H9 (cell line): ENCODE data around the gene RNF175. TPM values are rescaled to one million over a fixed set of nuclear protein-coding genes. Genes with fewer than 3 reads are reported as not detected.

ENCODE experiments used
- DNase-seq: peaks from one replicate; pipeline ENCODE4 v3.0.0-alpha.2; 2017
- H2AFZ ChIP-seq: one replicate; pipeline ENCODE4 v1.6.1; 2013; ENCODE audit warnings: mild to moderate bottlenecking, low read length, control low read depth, moderate library complexity
- H2AK5ac ChIP-seq: 2 replicates; pipeline ENCODE4 v1.6.1; 2013; ENCODE audit warnings: low read length, control low read depth, mixed read lengths; ENCODE audit not compliant: insufficient read length
- H2BK120ac ChIP-seq: one replicate; pipeline ENCODE4 v1.6.1; 2013; ENCODE audit warnings: low read depth, mild to moderate bottlenecking, low read length, control low read depth, inconsistent platforms; ENCODE audit not compliant: poor library complexity, severe bottlenecking
- H2BK12ac ChIP-seq: 2 replicates; pipeline ENCODE4 v1.6.1; 2013; ENCODE audit warnings: low read length, control low read depth, mixed read lengths, low read depth; ENCODE audit not compliant: insufficient read length
- H2BK15ac ChIP-seq: 2 replicates; pipeline ENCODE4 v1.6.1; 2013; ENCODE audit warnings: low read depth, low read length, control low read depth
- H2BK20ac ChIP-seq: one replicate; pipeline ENCODE4 v1.6.1; 2013; ENCODE audit warnings: low read depth, mild to moderate bottlenecking, low read length, control low read depth, inconsistent platforms; ENCODE audit not compliant: poor library complexity, severe bottlenecking
- H2BK5ac ChIP-seq: 2 replicates; pipeline ENCODE4 v1.6.1; 2013; ENCODE audit warnings: low read length, control low read depth, mixed read lengths; ENCODE audit not compliant: insufficient read length
- H3K14ac ChIP-seq: 2 replicates; pipeline ENCODE4 v1.6.1; 2013; ENCODE audit warnings: low read length, control low read depth; ENCODE audit not compliant: insufficient read depth
- H3K18ac ChIP-seq: 2 replicates; pipeline ENCODE4 v1.6.1; 2013; ENCODE audit warnings: low read depth, mild to moderate bottlenecking, mixed read lengths, low read length, control low read depth; ENCODE audit not compliant: insufficient read length
- H3K23ac ChIP-seq: 2 replicates; pipeline ENCODE4 v1.6.1; 2013; ENCODE audit warnings: low read length, control low read depth, mixed read lengths, low read depth; ENCODE audit not compliant: insufficient read length
- H3K23me2 ChIP-seq: 2 replicates; pipeline ENCODE4 v1.6.1; 2013; ENCODE audit warnings: low read depth, mild to moderate bottlenecking, mixed read lengths, low read length, control low read depth; ENCODE audit not compliant: insufficient read length, poor library complexity, severe bottlenecking
- H3K27ac ChIP-seq: 2 replicates; pipeline ENCODE4 v1.5.1; 2013; ENCODE audit warnings: low read length, control low read depth, mixed read lengths, low read depth; ENCODE audit not compliant: insufficient read length
- H3K27me3 ChIP-seq: 2 replicates; pipeline ENCODE4 v1.6.1; 2013; ENCODE audit warnings: low read length, control low read depth, inconsistent platforms; ENCODE audit not compliant: insufficient read depth
- H3K4ac ChIP-seq: 2 replicates; pipeline ENCODE4 v1.6.1; 2013; ENCODE audit warnings: low read depth, mild to moderate bottlenecking, control low read depth, inconsistent platforms, low read length, moderate library complexity
- H3K4me1 ChIP-seq: 2 replicates; pipeline ENCODE4 v1.6.1; 2013; ENCODE audit warnings: low read length, control low read depth, inconsistent platforms; ENCODE audit not compliant: insufficient read depth
- H3K4me2 ChIP-seq: 2 replicates; pipeline ENCODE4 v1.6.1; 2013; ENCODE audit warnings: low read length, control low read depth, mixed read lengths; ENCODE audit not compliant: insufficient read length, insufficient read depth
- H3K56ac ChIP-seq: 2 replicates; pipeline ENCODE4 v1.6.1; 2013; ENCODE audit warnings: low read depth, mild to moderate bottlenecking, mixed read lengths, low read length, control low read depth; ENCODE audit not compliant: insufficient read length
- H3K79me1 ChIP-seq: 2 replicates; pipeline ENCODE4 v1.6.1; 2013; ENCODE audit warnings: low read depth, mild to moderate bottlenecking, moderate library complexity, low read length, control low read depth, inconsistent platforms; ENCODE audit not compliant: insufficient read depth, poor library complexity, severe bottlenecking
- H3K79me2 ChIP-seq: 2 replicates; pipeline ENCODE4 v1.6.1; 2013; ENCODE audit warnings: low read length, control low read depth, inconsistent platforms; ENCODE audit not compliant: insufficient read depth
- H3K9ac ChIP-seq: 2 replicates; pipeline ENCODE4 v1.6.1; 2013; ENCODE audit warnings: low read length, control low read depth, mixed read lengths; ENCODE audit not compliant: insufficient read length; ENCODE audit errors: extremely low read depth
- H3K9me3 ChIP-seq: one replicate; pipeline ENCODE4 v1.6.1; 2013; ENCODE audit warnings: low read depth, low read length, inconsistent platforms; ENCODE audit not compliant: control insufficient read depth
- H3T11ph ChIP-seq: one replicate; pipeline ENCODE4 v1.6.1; 2013; ENCODE audit warnings: mild to moderate bottlenecking, low read length, control low read depth, inconsistent platforms
- H4K20me1 ChIP-seq: one replicate; pipeline ENCODE4 v1.6.1; 2013; ENCODE audit not compliant: control insufficient read depth, insufficient read length, insufficient read depth
- H4K5ac ChIP-seq: 2 replicates; pipeline ENCODE4 v1.6.1; 2013; ENCODE audit warnings: low read depth, mild to moderate bottlenecking, mixed read lengths, low read length, control low read depth; ENCODE audit not compliant: insufficient read length
- H4K8ac ChIP-seq: replicated peaks from 2 replicates; pipeline ENCODE4 v1.6.1; 2013; ENCODE audit warnings: low read length, control low read depth, mixed read lengths, low read depth; ENCODE audit not compliant: insufficient read length
- H4K91ac ChIP-seq: 2 replicates; pipeline ENCODE4 v1.6.1; 2013; ENCODE audit warnings: low read depth, mild to moderate bottlenecking, moderate library complexity, mixed read lengths, low read length, control low read depth; ENCODE audit not compliant: insufficient read length
- H3K27ac Mint-ChIP-seq, 3 experiments: 2 replicates in 2 of 3; 3 replicates in 1 of 3; pipeline ENCODE4 v1.8.0; 2020 to 2021; ENCODE audit warnings: mixed read lengths in 3 of 3, mild to moderate bottlenecking in 1 of 3, moderate library complexity in 1 of 3
- H3K27me3 Mint-ChIP-seq: 2 replicates; pipeline ENCODE4 v1.8.0; 2021; ENCODE audit warnings: low read depth, mild to moderate bottlenecking, moderate library complexity, mixed read lengths
- H3K36me3 Mint-ChIP-seq, 3 experiments: 2 replicates in 2 of 3; 3 replicates in 1 of 3; pipeline ENCODE4 v1.8.0; 2020 to 2021; ENCODE audit warnings: low read depth in 3 of 3, mixed read lengths in 3 of 3; ENCODE audit not compliant: insufficient read depth in 1 of 3
- H3K4me1 Mint-ChIP-seq, 2 experiments: 2 replicates each; pipeline ENCODE4 v1.8.0; 2020; ENCODE audit warnings: mixed read lengths in 2 of 2
- H3K4me3 Mint-ChIP-seq, 2 experiments: 2 replicates in 1 of 2; 3 replicates in 1 of 2; pipeline ENCODE4 v1.8.0; 2020 to 2021; ENCODE audit warnings: mild to moderate bottlenecking in 2 of 2, mixed read lengths in 2 of 2, moderate library complexity in 1 of 2
- H3K9me3 Mint-ChIP-seq, 2 experiments: 2 replicates in 1 of 2; 3 replicates in 1 of 2; pipeline ENCODE4 v1.8.0; 2020; ENCODE audit warnings: mild to moderate bottlenecking in 2 of 2, mixed read lengths in 2 of 2, moderate library complexity in 1 of 2
- CTCF ChIP-seq: fragments of 200-600 bp; sonication (generic); conservative IDR thresholded peaks from 3 replicates; pipeline ENCODE4 v1.8.0; 2021; ENCODE audit warnings: antibody characterized with exemption, mild to moderate bottlenecking
- WGBS: extraction: QIAGEN DNeasy Blood & Tissue Kit; methylation state at CpG from one replicate; pipeline ENCODE4 v1.1.7; 2013; ENCODE audit warnings: missing lambda C conversion rate, low lambda C conversion rate, mixed read lengths; ENCODE audit not compliant: insufficient read length; ENCODE audit errors: extremely low coverage; 5-methylcytosine and 5-hydroxymethylcytosine counted together
- total RNA-seq: library from RNA; stranded (reverse); gene quantifications from 2 replicates; pipeline ENCODE4 v1.2.1, GENCODE V29; 2021

Gene RNF175
- total RNA-seq, 1 experiment from 2014 or later, result 4.3 TPM

GRCh38 chr4:153791746-153792617, 32.2 kb upstream of the RNF175 start:
- H4K91ac ChIP-seq, result peak overlapping the region; percentile 91
- DNase-seq, result peak; percentile 94
- no peak overlapping the region; the same call in 1 of the 2 replicates for H3K4ac ChIP-seq
- H3K23me2 ChIP-seq, result peaks cover 40% of the 10 kb centered on the region
- H3K14ac ChIP-seq, result peak overlapping the region; percentile 74; the same call in 1 of the 2 replicates
- peak overlapping the region; percentile 75 for H3K18ac ChIP-seq
- no peaks in the 10 kb centered on the region for H3K9me3 ChIP-seq
- no peak overlapping the region for H2BK5ac ChIP-seq
- H4K5ac ChIP-seq, result no peak overlapping the region
- Mint-ChIP-seq H3K36me3 (peaks cover 0 to 18% (median 13%) of the 10 kb centered on the region in 3 experiments; a peak in 4 of 7 replicates), H3K4me3 (peak overlapping the region; percentile 78 to 91), H3K27ac (peak overlapping the region in 2 of 3 experiments; percentile 81 to 99; a peak in 3 of 7 replicates), H3K9me3 (peaks cover 6 to 15% of the 10 kb centered on the region in 2 experiments; a peak in 3 of 5 replicates), H3K27me3 (peaks cover 37% of the 10 kb centered on the region), H3K4me1 (peaks cover 34 to 37% of the 10 kb centered on the region in 2 experiments)
- no peak overlapping the region for H3K27ac ChIP-seq
- no peak overlapping the region for H2AFZ ChIP-seq
- H3K56ac ChIP-seq, result no peak overlapping the region
- no peak overlapping the region for H2BK12ac ChIP-seq
- H2BK120ac ChIP-seq, result peak overlapping the region; percentile 71
- H4K20me1 ChIP-seq, result no peaks in the 10 kb centered on the region
- H3K79me1 ChIP-seq, result no peaks in the 10 kb centered on the region
- peak overlapping the region; percentile 57 for H3K4me2 ChIP-seq
- no peak overlapping the region for H3T11ph ChIP-seq
- peak; percentile 73 for TF ChIP-seq CTCF
- H2BK20ac ChIP-seq, result no peak overlapping the region
- no peak overlapping the region for H2BK15ac ChIP-seq
- H3K9ac ChIP-seq, result peak overlapping the region; percentile 64
- no CpG with 5 or more reads among the region's 37 CpGs for WGBS
- H3K27me3 ChIP-seq, result no peaks in the 10 kb centered on the region
- H3K4me1 ChIP-seq, result peaks cover 6% of the 10 kb centered on the region
- H3K79me2 ChIP-seq, result peaks cover 16% of the 10 kb centered on the region; the same call in 1 of the 2 replicates
- no peak overlapping the region for H3K23ac ChIP-seq
- no peak overlapping the region for H4K8ac ChIP-seq
- no peak overlapping the region for H2AK5ac ChIP-seq
